GM13976 (cell line): ENCODE measurements around the gene TTC34.

Experiments
- DNase-seq: peaks from one replicate; pipeline ENCODE4 v3.0.0; 2012; ENCODE audit warnings: low spot score
- CTCF ChIP-seq: IDR thresholded peaks from 2 replicates; pipeline ENCODE4 v1.5.1; 2012; ENCODE audit warnings: borderline replicate concordance, mild to moderate bottlenecking; ENCODE audit not compliant: insufficient read depth; ENCODE audit errors: extremely low read depth, missing control alignments, control extremely low read depth
- in situ Hi-C: fragments of 300-500 bp; cut with MboI; formaldehyde crosslinking; loops from one replicate; pipeline ENCODE4 v1.12.0; 2022; ENCODE audit warnings: low sequenced_read_pairs, mixed read lengths, inconsistent platforms; ENCODE audit not compliant: unreplicated experiment

TTC34 gene

GRCh38 chr1:2822621-2823145 is 21.2 kb upstream of the TTC34 start:
- TF ChIP-seq CTCF, result no peak
- in situ Hi-C loops, result no loop called here
- no peak for DNase-seq

- peak; percentile 59 for DNase-seq
- no peak for TF ChIP-seq CTCF
- in situ Hi-C loops, result no loop called here
Observed at GRCh38 chr1:2821966-2822620, 20.6 kb upstream of the TTC34 start.

DNA sequence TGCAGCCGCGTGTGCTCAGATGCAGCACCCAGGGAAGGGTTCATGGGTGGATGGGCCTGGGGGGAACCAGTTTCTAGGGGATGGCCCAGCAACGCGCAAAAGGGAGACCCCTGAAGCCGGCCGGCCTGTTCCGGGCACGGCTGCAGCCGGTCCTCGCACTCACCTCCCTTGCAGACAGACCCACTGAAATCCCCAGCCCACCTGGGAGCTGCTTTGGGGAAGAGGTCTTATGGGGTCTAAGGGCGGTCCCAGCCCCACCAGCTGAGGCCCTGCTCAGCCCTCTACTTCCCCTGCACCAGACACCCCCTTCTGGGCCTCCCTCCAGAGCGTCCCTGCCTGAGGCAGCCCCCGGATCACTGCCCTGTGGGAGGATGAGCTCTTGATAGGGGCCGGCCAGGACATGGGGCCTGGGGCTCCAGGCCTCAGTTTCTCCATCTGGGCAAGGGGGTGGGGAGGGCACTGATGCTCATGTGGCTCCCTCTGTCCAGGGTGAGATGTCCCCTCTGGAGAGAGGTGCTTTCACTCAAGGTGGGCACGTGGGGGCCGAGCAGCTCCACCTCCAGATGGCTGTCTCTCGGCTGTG is 20.0 kb upstream of the TTC34 start:
- in situ Hi-C loops, result no loop called here
- DNase-seq, result no peak
- no peak for TF ChIP-seq CTCF

DNA sequence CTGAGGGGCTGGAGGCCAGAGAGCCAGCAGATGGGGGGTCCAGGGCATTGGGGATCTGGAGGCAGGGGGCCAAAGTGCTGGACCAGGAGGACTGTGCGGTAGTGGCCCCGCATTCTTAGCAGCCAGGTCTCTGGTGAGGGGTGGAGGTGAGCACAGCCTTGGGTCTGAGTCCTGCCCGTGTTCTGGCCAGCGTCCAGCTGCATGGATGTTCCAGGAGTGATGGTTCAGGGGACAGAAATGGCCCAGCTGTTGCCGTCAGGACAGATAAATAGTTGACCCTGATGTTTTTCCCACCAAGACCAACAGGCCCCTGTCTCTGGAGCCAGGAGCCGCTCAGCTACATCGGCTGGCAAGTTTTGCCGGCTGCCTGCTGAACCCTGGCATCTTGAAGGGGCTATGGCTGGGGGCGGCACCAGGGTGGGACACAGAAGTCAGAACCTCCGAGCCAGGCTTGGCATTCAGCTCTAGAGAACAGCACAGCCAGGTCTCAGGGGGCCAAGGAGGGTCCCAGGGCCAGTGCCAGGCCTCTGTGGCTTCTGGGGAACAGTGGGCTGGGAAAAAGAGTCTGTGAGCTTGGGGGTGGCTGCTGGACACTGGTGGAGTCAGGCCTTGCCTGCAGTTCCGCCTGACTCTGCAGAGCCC is 19.4 kb upstream of the TTC34 start:
- in situ Hi-C loops, result no loop called here
- TF ChIP-seq CTCF, result no peak
- DNase-seq, result no peak

DNA sequence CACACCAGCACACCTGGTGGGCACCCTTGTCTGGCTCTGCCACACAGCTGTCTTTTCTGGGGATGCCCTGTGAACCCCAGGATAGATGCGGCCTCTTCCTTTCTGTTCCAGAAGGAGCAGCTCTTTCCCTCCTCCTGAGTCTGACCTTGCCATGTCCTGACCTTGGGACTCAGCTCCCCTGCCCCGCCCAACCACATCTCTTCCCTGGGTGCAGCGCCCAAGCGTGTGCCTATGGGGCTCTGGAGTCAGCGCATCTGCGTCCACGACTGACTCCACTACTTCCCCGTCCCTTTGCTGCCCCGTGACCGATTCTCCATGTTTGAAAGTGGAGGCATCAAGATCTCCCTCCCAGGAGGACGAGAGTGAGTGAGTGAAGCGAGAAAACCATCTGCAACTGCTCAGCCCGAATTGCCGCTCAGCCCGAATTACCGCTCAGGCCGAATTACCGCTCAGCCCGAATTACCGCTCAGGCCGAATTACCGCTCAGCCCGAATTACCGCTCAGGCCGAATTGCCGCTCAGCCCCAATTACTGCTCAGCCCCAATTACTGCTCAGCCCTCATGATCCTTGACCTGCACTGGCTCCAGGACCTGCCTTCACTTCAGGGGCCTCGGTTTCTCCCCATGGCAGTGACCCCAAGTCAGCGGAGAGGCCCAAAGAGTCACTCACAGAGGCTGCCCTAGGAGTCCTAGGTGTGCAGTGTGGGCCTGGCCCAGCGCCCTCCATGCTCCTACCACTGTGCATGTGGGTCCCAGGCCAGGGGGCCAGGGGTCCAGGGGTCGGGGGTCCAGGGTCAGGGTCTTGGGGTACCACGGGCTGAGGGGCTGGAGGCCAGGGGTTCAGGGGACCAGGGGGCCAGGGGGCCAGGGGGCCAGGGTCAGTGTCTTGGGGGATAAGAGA is 18.6 kb upstream of the TTC34 start:
- TF ChIP-seq CTCF, result no peak
- in situ Hi-C loops, result no loop called here

DNA sequence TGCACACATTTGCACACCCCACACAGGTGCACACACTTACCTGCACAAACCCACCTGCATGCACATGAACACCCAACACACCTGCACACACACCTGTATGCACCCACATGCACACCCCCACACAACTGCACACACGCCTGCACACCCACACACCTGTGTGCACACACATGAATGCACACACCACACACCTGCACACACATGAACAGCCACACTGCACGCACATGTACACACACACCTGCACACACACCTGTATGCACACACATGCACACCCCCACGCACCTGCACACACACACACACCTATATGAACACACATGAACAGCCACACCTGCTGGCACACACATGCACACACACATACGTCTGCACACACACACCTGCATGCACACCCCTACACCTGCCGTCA is 17.9 kb upstream of the TTC34 start:
- DNase-seq, result no peak
- in situ Hi-C loops, result no loop called here
- no peak for TF ChIP-seq CTCF

More for the DNA sequence above, 18.6 kb upstream of the TTC34 start:
- no peak for DNase-seq
